Stimulated activated CD4-positive, alpha-beta T cell treated with anti-CD3 and anti-CD28 coated beads, Interleukin-2, amount 100 ng/mL, for 4 hours (primary cell): Measurements from ENCODE around the gene CHST12.
A peak's percentile ranks its signal among the peaks of the same experiment; 100 is the strongest.
"Not testable (repeated sequence)": the region's sequence is repeated elsewhere in the genome, so short reads cannot be mapped to it uniquely, and the experiment has no call there.

Experiments
- DNase-seq: peaks from one replicate; pipeline ENCODE4 v3.0.0-alpha.2; 2020; ENCODE audit warnings: low read depth

Gene CHST12

GRCh38 chr7:2437136-2437535, 33.7 kb downstream of the CHST12 start:
- DNase-seq, result no peak

GRCh38 chr7:2437537-2438148, 34.2 kb downstream of the CHST12 start:
- DNase-seq, result no peak

DNA sequence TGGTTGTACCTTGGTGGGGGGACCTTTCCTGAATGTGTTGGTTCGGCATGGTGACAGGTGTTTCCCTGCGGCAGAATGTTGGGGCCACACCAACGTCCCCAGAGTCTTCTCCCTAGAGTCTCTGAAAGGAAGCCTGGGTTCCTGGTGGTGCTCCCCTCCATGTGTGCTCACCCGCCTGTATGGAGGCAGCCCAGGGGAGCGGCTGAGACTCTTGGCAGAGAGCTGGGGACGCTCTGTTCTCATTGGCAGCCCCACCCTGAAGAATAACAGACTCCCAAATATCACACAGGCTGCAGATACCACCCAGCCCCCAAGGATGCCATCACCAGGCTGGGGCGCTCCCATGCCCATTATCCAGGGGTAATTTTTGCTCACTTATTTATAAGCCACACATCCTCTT, 34.8 kb downstream of the CHST12 start:
- DNase-seq, result no peak

- no peak for DNase-seq
Measured at GRCh38 chr7:2438775-2439174, 35.4 kb downstream of the CHST12 start.

DNA sequence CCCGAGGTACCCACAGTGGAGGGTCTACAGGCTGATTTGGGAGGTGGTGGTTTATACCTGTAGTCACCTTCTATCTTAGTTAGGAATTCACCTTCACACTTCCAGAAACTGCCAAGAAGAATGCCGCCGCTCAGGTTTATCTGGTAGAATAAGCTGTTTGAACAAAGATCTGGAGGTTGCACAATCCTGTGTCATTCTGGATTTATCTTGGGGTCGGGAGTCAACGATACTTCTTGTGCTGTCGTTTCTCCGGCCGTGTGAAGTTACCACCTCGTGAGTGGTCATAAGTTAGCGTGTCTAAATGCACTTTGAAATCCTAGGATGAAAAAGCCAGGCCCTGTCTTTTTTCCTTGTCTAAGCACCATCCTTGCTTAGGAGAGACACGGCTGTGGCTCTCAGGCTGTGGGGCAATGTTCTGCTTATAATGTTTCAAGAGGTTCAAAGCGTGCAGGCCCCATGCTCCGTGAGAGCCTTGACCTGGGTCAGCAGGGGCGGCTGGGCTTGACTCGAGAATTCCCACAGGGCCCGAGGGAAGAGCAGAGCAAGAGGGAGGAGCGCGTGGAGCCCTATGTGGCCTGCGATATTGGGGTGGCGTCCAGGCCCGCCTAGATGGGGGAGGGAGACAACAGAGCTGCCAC, 37.3 kb downstream of the CHST12 start:
- no peak for DNase-seq

GRCh38 chr7:2441430-2442058, 38.1 kb downstream of the CHST12 start:
- DNase-seq, result no peak

DNA sequence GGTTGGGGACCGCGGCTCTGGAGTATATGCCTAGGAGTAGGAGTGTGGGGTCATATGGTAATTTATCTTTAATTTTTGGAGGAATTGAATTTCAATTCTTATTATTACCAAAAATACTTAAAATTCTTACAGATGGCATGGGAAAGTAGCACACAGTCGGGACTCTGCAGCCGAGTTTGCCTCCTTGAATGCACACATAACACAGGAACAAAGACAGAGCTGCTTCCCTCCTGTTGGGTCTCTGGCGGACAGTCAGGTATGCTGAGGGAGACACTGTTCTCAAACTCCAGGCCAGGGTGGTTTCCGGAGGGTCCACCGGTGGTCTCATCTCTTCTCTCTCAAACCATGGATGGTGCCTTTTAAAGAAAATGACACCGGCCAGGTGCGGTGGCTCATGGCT, 40.1 kb downstream of the CHST12 start:
- DNase-seq, result no peak

- no peak for DNase-seq
Measured at GRCh38 chr7:2444476-2444875, 41.1 kb downstream of the CHST12 start.

DNA sequence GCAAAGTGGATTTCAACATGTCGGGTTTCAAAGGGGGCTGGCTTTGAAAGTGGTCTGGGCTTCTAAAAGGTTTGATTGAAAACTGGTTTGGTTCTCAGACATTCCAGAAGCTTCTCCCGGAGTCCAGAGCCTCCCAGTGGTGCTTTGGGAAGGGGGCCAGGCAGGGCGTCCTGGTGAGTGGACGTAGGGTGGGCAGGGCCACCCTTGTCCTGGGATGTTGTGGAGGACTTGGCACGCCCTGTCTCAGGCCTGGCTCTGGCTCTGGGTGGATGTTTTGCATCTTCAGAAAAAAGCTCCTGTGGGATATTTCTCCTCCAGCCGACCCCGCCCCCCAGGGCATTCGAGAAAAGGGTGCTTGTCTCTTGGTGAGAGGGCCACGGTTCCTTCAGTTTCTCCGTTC, 41.6 kb downstream of the CHST12 start:
- DNase-seq, result no peak

DNA sequence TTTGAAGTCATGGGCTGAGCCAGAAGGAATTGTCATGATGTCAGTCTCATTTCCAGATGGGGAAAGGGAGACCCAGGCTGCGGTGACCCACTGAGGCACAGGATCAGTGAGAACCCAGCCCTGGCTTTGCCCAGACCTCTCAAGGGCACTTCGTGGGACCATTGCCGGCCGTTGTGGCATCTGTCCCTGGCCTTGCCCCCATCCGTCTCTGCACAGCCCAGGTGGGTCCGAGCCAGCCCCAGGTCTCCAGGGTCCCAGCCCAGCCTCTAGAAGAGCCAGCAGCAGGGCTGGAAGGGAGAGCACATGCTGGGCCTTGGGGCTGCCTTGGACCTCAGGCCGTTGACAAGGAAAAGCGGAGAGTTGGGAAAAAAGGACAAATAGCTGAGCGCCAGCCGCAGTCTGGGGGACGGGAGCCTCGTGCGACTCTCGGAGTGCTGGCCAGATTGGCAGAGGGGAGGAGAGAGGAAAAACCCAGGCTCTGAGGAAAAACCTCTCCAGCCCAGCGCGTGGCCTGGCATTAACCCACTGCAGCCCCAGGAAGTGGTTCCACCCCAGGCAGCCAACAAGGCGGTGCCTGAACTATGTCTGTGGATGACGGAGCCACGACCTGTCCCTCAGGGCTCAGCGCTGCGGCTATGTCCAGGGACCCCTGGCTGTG, 42.6 kb downstream of the CHST12 start:
- no peak for DNase-seq

DNA sequence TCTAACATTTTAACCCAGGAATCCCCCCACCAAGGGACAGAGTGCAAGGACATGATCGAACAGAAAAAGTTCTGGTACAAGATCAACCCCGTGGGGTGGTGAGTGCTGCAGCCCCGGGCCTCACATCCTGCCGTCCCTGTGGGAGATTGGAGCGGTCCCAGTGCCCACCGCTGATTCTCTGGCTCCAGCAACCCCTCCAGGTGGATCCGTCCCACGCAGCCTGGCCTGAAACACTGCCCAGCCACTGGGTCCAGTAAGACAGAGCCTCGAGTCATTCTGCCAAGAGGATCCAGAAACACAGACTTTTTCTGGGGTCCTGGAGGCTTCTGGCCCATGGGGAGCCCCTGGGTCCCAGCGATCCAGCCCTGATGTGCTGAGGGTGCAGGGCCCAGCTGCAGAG, 43.3 kb downstream of the CHST12 start:
- DNase-seq, result no peak

GRCh38 chr7:2450198-2451107, 47.0 kb downstream of the CHST12 start:
- DNase-seq, result no peak

DNA sequence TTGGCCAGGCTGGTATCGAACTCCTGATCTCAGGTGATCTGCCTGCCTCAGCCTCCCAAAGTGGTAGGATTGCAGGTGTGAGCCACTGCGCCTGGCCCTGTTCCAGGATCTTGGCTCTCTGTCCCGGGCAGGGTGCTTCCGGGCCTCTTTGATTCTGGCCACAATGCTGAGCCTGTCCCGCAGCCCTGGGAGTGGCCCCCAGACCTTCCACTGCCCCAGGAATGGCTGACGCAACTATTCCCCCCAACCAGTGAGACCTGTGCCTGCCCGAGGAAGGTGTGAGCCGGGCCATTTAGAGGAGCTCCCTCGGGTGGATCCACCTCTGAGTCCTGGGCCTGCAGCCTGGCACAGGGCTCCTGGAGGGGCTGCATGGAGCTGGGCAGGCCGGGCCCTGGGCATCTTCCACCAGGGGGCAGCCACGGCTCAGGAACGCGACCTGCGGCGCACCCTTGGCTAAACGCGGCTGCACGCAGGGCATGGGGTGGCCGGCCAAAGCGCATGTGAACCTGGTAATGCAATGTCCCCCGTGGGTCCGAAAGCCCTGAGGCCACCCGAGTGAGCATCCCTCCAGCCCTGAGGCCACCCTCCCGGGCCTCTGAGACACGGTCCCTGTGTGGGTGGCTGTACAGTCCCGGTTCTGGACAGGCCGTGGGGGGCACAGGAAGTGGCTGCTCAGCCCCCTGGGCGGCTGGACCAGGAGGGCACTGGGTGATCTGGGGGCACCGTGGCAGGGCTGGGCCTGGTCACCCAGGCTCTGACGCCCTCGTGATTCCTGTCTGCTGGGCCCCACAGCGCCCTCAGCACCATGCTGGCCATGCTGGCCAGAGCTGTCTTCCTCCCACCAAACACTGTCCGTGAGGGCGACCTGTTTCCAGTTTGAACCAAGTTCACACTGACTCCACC, 48.0 kb downstream of the CHST12 start:
- peak; percentile 63 for DNase-seq

GRCh38 chr7:2452074-2452507, 48.7 kb downstream of the CHST12 start:
- no peak for DNase-seq

- no peak for DNase-seq
Measured at GRCh38 chr7:2452643-2453270, 49.3 kb downstream of the CHST12 start.

- DNase-seq, result not testable (repeated sequence)
Measured at GRCh38 chr7:2453849-2454248, 50.4 kb downstream of the CHST12 start.

DNA sequence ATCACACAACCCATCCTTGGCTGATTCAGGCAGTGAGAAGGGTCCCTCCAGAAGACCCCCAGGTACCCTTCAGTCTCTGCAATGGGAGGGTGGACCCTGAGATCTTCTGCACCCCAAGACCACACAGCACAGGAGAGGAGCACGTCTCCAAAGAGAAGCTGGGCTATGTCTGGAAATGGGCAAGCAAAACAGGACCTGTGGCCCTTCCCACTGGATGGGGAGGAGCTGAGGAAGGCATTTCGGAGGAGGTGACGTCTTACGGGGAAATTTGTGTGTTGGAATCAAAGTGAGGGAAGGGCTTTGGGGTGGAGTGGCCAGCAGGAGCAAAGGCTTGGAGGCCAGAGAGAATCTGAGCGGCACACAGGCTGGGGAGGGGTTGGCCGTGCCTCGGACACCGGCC, 56.3 kb downstream of the CHST12 start:
- no peak for DNase-seq

DNA sequence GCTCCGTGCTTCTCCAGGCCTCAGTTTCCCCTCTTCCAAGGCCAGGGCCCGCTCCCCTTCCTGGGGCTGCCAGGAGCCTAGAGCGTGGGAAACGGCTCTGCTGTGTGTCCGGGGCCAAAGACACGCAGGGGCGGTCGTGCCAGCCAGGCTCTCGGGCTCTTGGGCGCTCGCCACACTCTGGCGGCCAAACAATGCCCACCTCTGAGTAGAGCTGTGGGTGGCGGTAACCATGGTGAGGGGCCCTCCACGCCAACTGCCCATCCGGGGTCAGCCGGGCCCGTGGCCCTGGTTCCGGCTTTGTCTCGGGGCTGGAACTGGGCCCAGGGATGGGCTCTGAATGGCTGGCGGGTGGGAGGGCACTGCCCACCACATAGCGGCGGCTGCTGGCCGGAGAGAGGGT, 56.8 kb downstream of the CHST12 start:
- DNase-seq, result no peak

DNA sequence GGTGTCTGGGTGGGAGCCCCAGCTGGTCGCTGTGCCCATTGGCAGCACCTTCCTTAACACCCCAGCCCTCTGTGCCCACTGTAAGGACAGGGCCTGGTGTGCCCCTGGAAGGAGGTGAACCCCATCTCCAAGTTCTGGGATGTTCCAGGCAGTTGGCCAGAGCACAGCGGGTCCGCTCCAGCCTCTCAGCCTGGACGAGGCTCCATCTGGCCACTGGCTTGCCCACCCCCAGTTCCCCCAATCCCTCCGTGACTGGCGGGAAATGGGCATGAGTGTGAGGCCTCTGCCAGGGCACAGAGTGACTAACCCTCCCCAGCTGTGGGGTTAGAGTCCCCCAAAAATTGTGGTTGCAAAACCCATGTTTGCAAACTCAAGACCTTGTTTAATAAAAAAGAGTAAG, 57.2 kb downstream of the CHST12 start:
- no peak for DNase-seq

DNA sequence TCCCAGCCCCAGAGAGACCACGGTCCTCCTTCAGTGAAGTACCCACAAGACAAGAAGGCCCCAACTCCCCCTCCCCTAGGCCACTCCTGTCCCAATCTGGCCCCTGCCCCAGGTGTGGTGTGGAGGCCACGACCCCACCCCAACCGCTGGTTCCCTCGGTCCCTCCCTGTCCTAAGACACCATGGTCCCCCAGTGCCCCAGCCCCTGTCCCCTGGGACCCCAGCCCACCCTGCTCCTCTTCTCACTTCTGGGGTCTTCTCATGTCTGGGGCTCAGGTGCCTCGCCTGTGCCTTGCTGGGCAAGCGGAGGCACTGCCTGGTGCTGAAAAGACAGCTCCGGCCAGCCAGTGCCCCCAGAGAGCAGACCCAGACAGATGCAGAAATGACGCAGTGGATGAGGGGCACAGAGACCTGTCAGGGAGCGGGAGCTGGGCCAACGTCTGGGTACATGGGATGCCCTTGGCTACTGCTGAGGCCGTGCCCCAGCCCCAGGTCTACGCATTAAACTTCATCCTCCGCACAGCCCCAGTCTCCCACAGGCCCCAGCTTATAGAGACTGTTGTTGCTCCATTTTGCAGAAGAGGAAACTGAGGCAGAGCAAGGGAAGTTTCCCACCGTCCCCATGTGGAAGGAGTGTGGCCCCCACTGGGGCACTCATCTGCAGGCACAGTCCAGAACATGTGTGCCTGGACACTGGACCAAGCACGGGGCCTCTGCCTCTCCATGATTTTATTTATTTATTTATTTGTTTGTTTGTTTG, 58.0 kb downstream of the CHST12 start:
- DNase-seq, result no peak
